H9 (cell line): ENCODE data around the gene B3GALT5. TPM values are rescaled to one million over a fixed set of nuclear protein-coding genes. Genes with fewer than 3 reads are reported as not detected.

ENCODE experiments used
- DNase-seq: peaks from one replicate; pipeline ENCODE4 v3.0.0-alpha.2; 2017
- H2AFZ ChIP-seq: one replicate; pipeline ENCODE4 v1.6.1; 2013; ENCODE audit warnings: mild to moderate bottlenecking, low read length, control low read depth, moderate library complexity
- H2AK5ac ChIP-seq: 2 replicates; pipeline ENCODE4 v1.6.1; 2013; ENCODE audit warnings: low read length, control low read depth, mixed read lengths; ENCODE audit not compliant: insufficient read length
- H2BK120ac ChIP-seq: one replicate; pipeline ENCODE4 v1.6.1; 2013; ENCODE audit warnings: low read depth, mild to moderate bottlenecking, low read length, control low read depth, inconsistent platforms; ENCODE audit not compliant: poor library complexity, severe bottlenecking
- H2BK12ac ChIP-seq: 2 replicates; pipeline ENCODE4 v1.6.1; 2013; ENCODE audit warnings: low read length, control low read depth, mixed read lengths, low read depth; ENCODE audit not compliant: insufficient read length
- H2BK15ac ChIP-seq: 2 replicates; pipeline ENCODE4 v1.6.1; 2013; ENCODE audit warnings: low read depth, low read length, control low read depth
- H2BK20ac ChIP-seq: one replicate; pipeline ENCODE4 v1.6.1; 2013; ENCODE audit warnings: low read depth, mild to moderate bottlenecking, low read length, control low read depth, inconsistent platforms; ENCODE audit not compliant: poor library complexity, severe bottlenecking
- H2BK5ac ChIP-seq: 2 replicates; pipeline ENCODE4 v1.6.1; 2013; ENCODE audit warnings: low read length, control low read depth, mixed read lengths; ENCODE audit not compliant: insufficient read length
- H3K14ac ChIP-seq: 2 replicates; pipeline ENCODE4 v1.6.1; 2013; ENCODE audit warnings: low read length, control low read depth; ENCODE audit not compliant: insufficient read depth
- H3K18ac ChIP-seq: 2 replicates; pipeline ENCODE4 v1.6.1; 2013; ENCODE audit warnings: low read depth, mild to moderate bottlenecking, mixed read lengths, low read length, control low read depth; ENCODE audit not compliant: insufficient read length
- H3K23ac ChIP-seq: 2 replicates; pipeline ENCODE4 v1.6.1; 2013; ENCODE audit warnings: low read length, control low read depth, mixed read lengths, low read depth; ENCODE audit not compliant: insufficient read length
- H3K23me2 ChIP-seq: 2 replicates; pipeline ENCODE4 v1.6.1; 2013; ENCODE audit warnings: low read depth, mild to moderate bottlenecking, mixed read lengths, low read length, control low read depth; ENCODE audit not compliant: insufficient read length, poor library complexity, severe bottlenecking
- H3K27ac ChIP-seq: 2 replicates; pipeline ENCODE4 v1.5.1; 2013; ENCODE audit warnings: low read length, control low read depth, mixed read lengths, low read depth; ENCODE audit not compliant: insufficient read length
- H3K27me3 ChIP-seq: 2 replicates; pipeline ENCODE4 v1.6.1; 2013; ENCODE audit warnings: low read length, control low read depth, inconsistent platforms; ENCODE audit not compliant: insufficient read depth
- H3K4ac ChIP-seq: 2 replicates; pipeline ENCODE4 v1.6.1; 2013; ENCODE audit warnings: low read depth, mild to moderate bottlenecking, control low read depth, inconsistent platforms, low read length, moderate library complexity
- H3K4me1 ChIP-seq: 2 replicates; pipeline ENCODE4 v1.6.1; 2013; ENCODE audit warnings: low read length, control low read depth, inconsistent platforms; ENCODE audit not compliant: insufficient read depth
- H3K4me2 ChIP-seq: 2 replicates; pipeline ENCODE4 v1.6.1; 2013; ENCODE audit warnings: low read length, control low read depth, mixed read lengths; ENCODE audit not compliant: insufficient read length, insufficient read depth
- H3K56ac ChIP-seq: 2 replicates; pipeline ENCODE4 v1.6.1; 2013; ENCODE audit warnings: low read depth, mild to moderate bottlenecking, mixed read lengths, low read length, control low read depth; ENCODE audit not compliant: insufficient read length
- H3K79me1 ChIP-seq: 2 replicates; pipeline ENCODE4 v1.6.1; 2013; ENCODE audit warnings: low read depth, mild to moderate bottlenecking, moderate library complexity, low read length, control low read depth, inconsistent platforms; ENCODE audit not compliant: insufficient read depth, poor library complexity, severe bottlenecking
- H3K79me2 ChIP-seq: 2 replicates; pipeline ENCODE4 v1.6.1; 2013; ENCODE audit warnings: low read length, control low read depth, inconsistent platforms; ENCODE audit not compliant: insufficient read depth
- H3K9ac ChIP-seq: 2 replicates; pipeline ENCODE4 v1.6.1; 2013; ENCODE audit warnings: low read length, control low read depth, mixed read lengths; ENCODE audit not compliant: insufficient read length; ENCODE audit errors: extremely low read depth
- H3K9me3 ChIP-seq: one replicate; pipeline ENCODE4 v1.6.1; 2013; ENCODE audit warnings: low read depth, low read length, inconsistent platforms; ENCODE audit not compliant: control insufficient read depth
- H3T11ph ChIP-seq: one replicate; pipeline ENCODE4 v1.6.1; 2013; ENCODE audit warnings: mild to moderate bottlenecking, low read length, control low read depth, inconsistent platforms
- H4K20me1 ChIP-seq: one replicate; pipeline ENCODE4 v1.6.1; 2013; ENCODE audit not compliant: control insufficient read depth, insufficient read length, insufficient read depth
- H4K5ac ChIP-seq: 2 replicates; pipeline ENCODE4 v1.6.1; 2013; ENCODE audit warnings: low read depth, mild to moderate bottlenecking, mixed read lengths, low read length, control low read depth; ENCODE audit not compliant: insufficient read length
- H4K8ac ChIP-seq: replicated peaks from 2 replicates; pipeline ENCODE4 v1.6.1; 2013; ENCODE audit warnings: low read length, control low read depth, mixed read lengths, low read depth; ENCODE audit not compliant: insufficient read length
- H4K91ac ChIP-seq: 2 replicates; pipeline ENCODE4 v1.6.1; 2013; ENCODE audit warnings: low read depth, mild to moderate bottlenecking, moderate library complexity, mixed read lengths, low read length, control low read depth; ENCODE audit not compliant: insufficient read length
- H3K27ac Mint-ChIP-seq, 3 experiments: 2 replicates in 2 of 3; 3 replicates in 1 of 3; pipeline ENCODE4 v1.8.0; 2020 to 2021; ENCODE audit warnings: mixed read lengths in 3 of 3, mild to moderate bottlenecking in 1 of 3, moderate library complexity in 1 of 3
- H3K27me3 Mint-ChIP-seq: 2 replicates; pipeline ENCODE4 v1.8.0; 2021; ENCODE audit warnings: low read depth, mild to moderate bottlenecking, moderate library complexity, mixed read lengths
- H3K36me3 Mint-ChIP-seq, 3 experiments: 2 replicates in 2 of 3; 3 replicates in 1 of 3; pipeline ENCODE4 v1.8.0; 2020 to 2021; ENCODE audit warnings: low read depth in 3 of 3, mixed read lengths in 3 of 3; ENCODE audit not compliant: insufficient read depth in 1 of 3
- H3K4me1 Mint-ChIP-seq, 2 experiments: 2 replicates each; pipeline ENCODE4 v1.8.0; 2020; ENCODE audit warnings: mixed read lengths in 2 of 2
- H3K4me3 Mint-ChIP-seq, 2 experiments: 2 replicates in 1 of 2; 3 replicates in 1 of 2; pipeline ENCODE4 v1.8.0; 2020 to 2021; ENCODE audit warnings: mild to moderate bottlenecking in 2 of 2, mixed read lengths in 2 of 2, moderate library complexity in 1 of 2
- H3K9me3 Mint-ChIP-seq, 2 experiments: 2 replicates in 1 of 2; 3 replicates in 1 of 2; pipeline ENCODE4 v1.8.0; 2020; ENCODE audit warnings: mild to moderate bottlenecking in 2 of 2, mixed read lengths in 2 of 2, moderate library complexity in 1 of 2
- WGBS: extraction: QIAGEN DNeasy Blood & Tissue Kit; methylation state at CpG from one replicate; pipeline ENCODE4 v1.1.7; 2013; ENCODE audit warnings: missing lambda C conversion rate, low lambda C conversion rate, mixed read lengths; ENCODE audit not compliant: insufficient read length; ENCODE audit errors: extremely low coverage; 5-methylcytosine and 5-hydroxymethylcytosine counted together
- total RNA-seq: library from RNA; stranded (reverse); gene quantifications from 2 replicates; pipeline ENCODE4 v1.2.1, GENCODE V29; 2021
- TF ChIP-seq, protein P1 (sequence below): fragments of 200-600 bp; sonication (generic); conservative IDR thresholded peaks from 3 replicates; pipeline ENCODE4 v1.8.0; 2021; ENCODE audit warnings: antibody characterized with exemption, mild to moderate bottlenecking

The B3GALT5 gene
- total RNA-seq, 1 experiment from 2014 or later = 24.7 TPM

DNA sequence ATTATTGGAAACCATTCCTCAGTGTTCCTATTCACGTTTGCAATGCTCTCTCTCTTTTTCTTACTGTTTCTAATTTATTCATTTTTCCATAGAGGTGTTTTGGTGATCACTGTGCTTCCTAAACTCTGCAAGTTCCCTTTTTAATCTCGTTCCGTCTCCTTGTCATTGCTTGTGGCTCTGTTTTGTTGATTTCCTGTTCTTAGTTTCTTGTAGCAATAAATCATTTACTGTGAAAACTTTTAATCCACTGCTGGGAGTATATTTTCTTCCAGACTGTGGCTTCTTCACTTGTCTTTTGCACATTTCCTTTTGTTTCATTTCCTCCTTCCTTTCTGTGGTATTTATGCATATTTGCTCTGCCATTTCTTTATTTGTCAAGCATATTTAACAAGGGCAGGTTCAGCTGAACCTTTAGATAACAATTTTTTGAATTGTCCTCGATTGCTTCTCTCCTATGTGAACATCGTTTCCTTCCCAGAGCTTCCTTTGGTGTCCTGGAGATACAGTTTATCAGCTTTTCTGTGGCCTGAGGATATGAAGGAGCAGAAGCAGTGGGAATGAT lies 3.6 kb downstream of the B3GALT5 start:
- H3K23ac ChIP-seq = no peak overlapping the region
- H2AFZ ChIP-seq = no peak overlapping the region
- no peak overlapping the region for H3K56ac ChIP-seq
- H3K27ac ChIP-seq = no peak overlapping the region
- H3K23me2 ChIP-seq = peaks cover 18% of the 10 kb centered on the region
- no peak overlapping the region for H2BK120ac ChIP-seq
- peaks cover 35% of the 10 kb centered on the region in 2 experiments for H3K4me1 Mint-ChIP-seq
- no peak overlapping the region for H3K4me3 Mint-ChIP-seq
- H2BK5ac ChIP-seq = no peak overlapping the region
- H2AK5ac ChIP-seq = no peak overlapping the region
- no peaks in the 10 kb centered on the region for H3K27me3 Mint-ChIP-seq
- H4K8ac ChIP-seq = no peak overlapping the region
- H3K4me1 ChIP-seq = no peaks in the 10 kb centered on the region; the same call in 1 of the 2 replicates
- H4K91ac ChIP-seq = no peak overlapping the region
- H3K9me3 ChIP-seq = no peaks in the 10 kb centered on the region
- no peak overlapping the region for H2BK15ac ChIP-seq
- no peak for DNase-seq
- H3K14ac ChIP-seq = no peak overlapping the region
- no CpG with 5 or more reads among the region's 5 CpGs for WGBS
- TF ChIP-seq, protein P1, sequence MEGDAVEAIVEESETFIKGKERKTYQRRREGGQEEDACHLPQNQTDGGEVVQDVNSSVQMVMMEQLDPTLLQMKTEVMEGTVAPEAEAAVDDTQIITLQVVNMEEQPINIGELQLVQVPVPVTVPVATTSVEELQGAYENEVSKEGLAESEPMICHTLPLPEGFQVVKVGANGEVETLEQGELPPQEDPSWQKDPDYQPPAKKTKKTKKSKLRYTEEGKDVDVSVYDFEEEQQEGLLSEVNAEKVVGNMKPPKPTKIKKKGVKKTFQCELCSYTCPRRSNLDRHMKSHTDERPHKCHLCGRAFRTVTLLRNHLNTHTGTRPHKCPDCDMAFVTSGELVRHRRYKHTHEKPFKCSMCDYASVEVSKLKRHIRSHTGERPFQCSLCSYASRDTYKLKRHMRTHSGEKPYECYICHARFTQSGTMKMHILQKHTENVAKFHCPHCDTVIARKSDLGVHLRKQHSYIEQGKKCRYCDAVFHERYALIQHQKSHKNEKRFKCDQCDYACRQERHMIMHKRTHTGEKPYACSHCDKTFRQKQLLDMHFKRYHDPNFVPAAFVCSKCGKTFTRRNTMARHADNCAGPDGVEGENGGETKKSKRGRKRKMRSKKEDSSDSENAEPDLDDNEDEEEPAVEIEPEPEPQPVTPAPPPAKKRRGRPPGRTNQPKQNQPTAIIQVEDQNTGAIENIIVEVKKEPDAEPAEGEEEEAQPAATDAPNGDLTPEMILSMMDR = no peak
- H2BK12ac ChIP-seq = no peak overlapping the region
- H4K5ac ChIP-seq = no peak overlapping the region
- peaks cover 4% of the 10 kb centered on the region for H3K79me1 ChIP-seq
- H3K9me3 Mint-ChIP-seq = peaks cover 0 to 18% of the 10 kb centered on the region in 2 experiments; a peak in 3 of 5 replicates
- H2BK20ac ChIP-seq = no peak overlapping the region
- no peak overlapping the region for H3K4me2 ChIP-seq
- no peak overlapping the region for H3K4ac ChIP-seq
- no peak overlapping the region for H3K27ac Mint-ChIP-seq
- no peak overlapping the region for H3K18ac ChIP-seq
- no peaks in the 10 kb centered on the region for H3K27me3 ChIP-seq
- no peak overlapping the region for H3T11ph ChIP-seq
- H3K36me3 Mint-ChIP-seq = peaks cover 38 to 53% (median 53%) of the 10 kb centered on the region in 3 experiments
- H4K20me1 ChIP-seq = no peaks in the 10 kb centered on the region
- H3K79me2 ChIP-seq = peaks cover 25% of the 10 kb centered on the region
- no peak overlapping the region for H3K9ac ChIP-seq
